Measurements from ENCODE around the gene HIF1A.
"Not testable (repeated sequence)": the region's sequence is repeated elsewhere in the genome, so short reads cannot be mapped to it uniquely, and the experiment has no call there.

HIF1A gene

DNA sequence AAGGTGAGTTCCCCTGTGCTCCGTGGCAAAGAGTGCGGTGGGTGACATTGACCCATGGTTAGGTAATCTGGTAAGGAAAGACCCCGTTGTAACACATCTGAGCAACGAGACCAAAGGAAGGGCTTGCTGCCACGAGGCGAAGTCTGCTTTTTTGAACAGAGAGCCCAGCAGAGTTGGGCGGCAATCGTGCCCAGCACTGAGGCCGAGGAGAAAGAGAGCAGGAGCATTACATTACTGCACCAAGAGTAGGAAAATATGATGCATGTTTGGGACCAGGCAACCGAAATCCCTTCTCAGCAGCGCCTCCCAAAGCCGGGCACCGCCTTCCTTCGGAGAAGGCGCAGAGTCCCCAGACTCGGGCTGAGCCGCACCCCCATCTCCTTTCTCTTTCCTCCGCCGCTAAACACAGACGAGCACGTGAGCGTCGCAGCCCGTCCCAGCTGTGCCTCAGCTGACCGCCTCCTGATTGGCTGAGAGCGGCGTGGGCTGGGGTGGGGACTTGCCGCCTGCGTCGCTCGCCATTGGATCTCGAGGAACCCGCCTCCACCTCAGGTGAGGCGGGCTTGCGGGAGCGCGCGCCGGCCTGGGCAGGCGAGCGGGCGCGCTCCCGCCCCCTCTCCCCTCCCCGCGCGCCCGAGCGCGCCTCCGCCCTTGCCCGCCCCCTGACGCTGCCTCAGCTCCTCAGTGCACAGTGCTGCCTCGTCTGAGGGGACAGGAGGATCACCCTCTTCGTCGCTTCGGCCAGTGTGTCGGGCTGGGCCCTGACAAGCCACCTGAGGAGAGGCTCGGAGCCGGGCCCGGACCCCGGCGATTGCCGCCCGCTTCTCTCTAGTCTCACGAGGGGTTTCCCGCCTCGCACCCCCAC, at the start of gene HIF1A:
HIF1A (plus strand) TSS at position 684 of the 865 bp plus-strand sequence. CDS start 292 bp downstream, outside the sequence.
- peak; percentile 99 for DNase-seq

GRCh38 chr14:61646366-61647116, 48.8 kb upstream of the HIF1A start:
- DNase-seq: no peak

- no peak for DNase-seq
Measured at GRCh38 chr14:61647704-61648103, 47.6 kb upstream of the HIF1A start.

DNA sequence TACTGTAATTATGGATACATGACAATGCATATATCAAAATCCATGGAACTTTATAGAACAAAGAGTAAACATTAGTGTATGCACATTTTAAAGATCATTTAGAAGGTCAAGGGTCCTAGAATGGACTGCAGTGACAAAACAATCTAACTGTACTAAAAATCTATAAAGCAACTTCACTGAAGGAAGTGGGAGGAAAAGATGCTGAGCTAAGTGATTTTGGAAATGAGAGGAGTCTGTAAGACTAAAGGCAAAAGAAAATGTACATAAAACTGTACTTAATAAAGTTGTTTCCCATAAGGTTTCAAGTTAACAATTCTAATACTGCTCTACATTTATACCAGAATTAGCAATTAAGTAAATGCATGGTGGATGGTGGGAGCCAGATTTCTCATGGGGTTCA, 46.9 kb upstream of the HIF1A start:
- DNase-seq: no peak

- no peak for DNase-seq
Measured at GRCh38 chr14:61649283-61649682, 46.0 kb upstream of the HIF1A start.

DNA sequence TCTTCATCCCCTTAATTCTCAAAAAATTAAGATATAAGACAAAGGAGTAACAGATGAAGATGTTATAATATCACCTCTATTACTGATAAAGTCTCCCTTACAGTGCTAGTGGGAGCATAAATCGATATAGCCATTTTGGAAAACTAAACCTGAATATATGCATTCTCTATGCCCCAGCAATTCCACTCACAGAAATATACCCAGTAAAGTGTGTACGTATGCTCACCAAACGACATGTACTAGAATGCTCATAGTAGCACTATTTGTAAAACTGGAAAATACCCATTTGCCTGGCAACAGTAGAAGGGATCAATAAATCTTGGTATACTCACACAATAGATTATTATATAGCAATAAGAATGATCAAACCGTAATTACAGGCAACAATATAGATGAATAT, 44.0 kb upstream of the HIF1A start:
- DNase-seq: no peak

DNA sequence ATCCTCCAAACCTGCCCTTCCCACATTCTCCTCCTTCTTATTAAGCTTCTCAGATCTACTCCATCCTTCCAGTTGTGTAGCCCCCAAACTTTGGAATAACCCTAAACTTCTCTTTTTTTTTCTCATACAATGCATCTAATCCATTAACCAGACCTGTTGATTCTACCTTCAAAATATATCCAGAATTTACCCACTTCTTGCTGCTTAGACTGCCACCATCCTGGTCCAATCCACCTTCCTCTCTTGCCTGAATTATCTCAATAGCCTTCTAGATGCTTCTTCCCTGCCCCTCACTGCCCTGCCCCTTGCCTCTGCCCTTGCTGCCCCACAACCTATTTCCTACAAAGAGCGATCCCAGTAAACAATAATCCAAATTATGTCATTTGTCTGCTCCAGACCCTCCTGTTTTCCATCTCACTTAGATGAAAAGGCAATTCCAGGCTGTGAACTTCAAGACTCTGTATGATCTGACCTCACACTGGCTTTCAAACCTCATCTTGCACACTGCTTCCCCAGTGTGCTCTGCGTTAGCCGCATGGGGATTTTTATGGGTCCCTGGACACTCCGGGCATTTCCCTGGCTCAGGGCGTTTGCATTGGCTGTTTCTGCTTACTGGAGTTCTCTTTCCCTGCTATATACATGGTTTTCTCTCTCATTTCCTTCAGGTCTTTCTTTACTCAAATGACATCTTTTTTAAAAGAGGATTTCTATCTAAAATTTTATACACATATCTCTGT, 42.6 kb upstream of the HIF1A start:
- no peak for DNase-seq

- peak; percentile 80 for DNase-seq
Measured at GRCh38 chr14:61653507-61653906, 41.8 kb upstream of the HIF1A start.

DNA sequence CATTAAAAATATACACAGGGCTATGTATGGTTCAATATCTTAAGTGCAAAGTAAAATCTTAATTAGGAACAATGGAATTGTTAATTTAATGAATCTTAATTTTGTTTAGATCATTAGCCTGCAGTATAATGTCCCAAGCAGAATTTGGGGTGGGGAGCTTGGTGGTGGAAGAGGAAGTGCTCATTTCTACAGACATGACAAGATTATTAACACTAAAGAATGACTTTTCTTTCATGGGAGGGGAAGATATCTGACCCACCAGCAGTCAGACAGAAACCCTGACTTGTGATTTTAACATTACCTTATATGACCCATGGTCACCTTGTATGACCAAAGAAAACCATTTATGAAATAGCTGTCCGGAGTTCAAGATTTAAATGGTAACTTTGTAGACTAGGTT, 41.3 kb upstream of the HIF1A start:
- DNase-seq: no peak

- no peak for DNase-seq
Measured at GRCh38 chr14:61655777-61656176, 39.5 kb upstream of the HIF1A start.

- no peak for DNase-seq
Measured at GRCh38 chr14:61656341-61656740, 39.0 kb upstream of the HIF1A start.

- DNase-seq: not testable (repeated sequence)
Measured at GRCh38 chr14:61658111-61658510, 37.2 kb upstream of the HIF1A start.

- no peak for DNase-seq
Measured at GRCh38 chr14:61659582-61659981, 35.7 kb upstream of the HIF1A start.

GRCh38 chr14:61661471-61662400, 33.6 kb upstream of the HIF1A start:
- DNase-seq: peak; percentile 65

GRCh38 chr14:61662437-61663311, 32.6 kb upstream of the HIF1A start:
- DNase-seq: peak; percentile 57

DNA sequence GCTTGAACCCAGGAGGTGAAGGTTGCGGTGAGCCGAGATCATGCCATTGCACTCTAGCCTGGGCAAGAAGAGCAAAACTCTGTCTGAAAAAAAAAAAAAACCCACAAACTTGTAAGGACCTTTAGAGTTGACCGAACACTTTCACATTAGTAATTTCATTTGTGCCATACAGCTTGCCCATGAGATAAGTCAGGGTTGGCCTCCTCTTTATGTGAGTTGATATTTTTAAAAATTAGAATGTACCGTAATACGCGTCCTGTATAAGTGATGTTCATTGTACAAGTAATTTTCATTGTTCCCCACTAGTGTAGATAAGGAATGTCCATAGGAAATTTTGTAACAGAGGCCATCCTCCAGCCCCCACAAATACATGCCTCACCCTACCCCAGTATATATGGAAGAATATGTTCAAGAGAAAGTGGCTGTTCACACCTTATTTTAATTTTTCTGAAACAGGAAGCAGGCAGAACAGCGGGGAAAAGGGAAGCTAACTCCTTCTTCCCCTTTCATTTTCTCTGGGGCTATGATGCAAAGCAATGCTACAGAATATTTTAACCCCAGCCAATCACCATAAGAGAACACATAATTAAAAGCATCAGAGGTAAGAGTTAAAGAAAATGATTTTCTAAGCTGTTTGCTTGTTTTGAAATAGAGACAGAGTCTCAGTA, 31.9 kb upstream of the HIF1A start:
- no peak for DNase-seq

DNA sequence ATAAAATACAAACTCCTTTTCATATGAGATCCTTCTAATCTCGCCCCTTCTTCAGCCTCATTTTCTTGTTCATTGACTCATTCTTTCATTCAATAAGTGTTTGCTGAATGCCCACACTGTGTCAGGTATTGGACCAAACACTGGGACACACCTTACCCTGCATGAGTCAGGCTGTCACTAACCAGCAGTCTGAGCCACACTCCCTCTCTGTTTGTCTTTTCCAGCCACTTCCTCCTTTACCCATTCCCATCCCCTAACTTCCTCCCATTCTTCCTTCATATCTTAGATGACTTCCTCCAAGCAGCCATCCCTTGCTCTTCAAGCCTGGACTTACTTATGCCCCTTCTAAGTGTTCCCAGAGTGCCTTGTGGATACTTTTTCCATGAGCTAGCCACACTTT, 27.0 kb upstream of the HIF1A start:
- no peak for DNase-seq

DNA sequence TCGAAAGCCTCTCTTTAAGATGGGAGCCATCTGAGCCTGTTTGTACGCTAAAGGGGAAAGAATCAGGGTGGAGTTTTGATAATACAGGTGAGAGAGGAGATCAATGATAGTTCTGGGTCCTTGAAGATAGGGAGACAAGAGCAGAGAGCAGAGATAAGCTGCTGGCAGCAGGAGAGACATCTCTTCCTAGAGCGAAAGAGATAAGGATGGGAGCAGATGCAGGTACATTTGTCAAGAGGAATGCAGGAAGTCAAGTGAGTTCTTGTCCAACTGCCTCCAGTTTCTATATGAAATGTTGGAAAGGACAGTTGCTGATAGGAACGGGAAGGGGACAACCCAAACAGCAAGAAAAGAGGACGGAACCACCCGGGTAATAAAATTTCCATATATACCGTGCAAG, 24.7 kb upstream of the HIF1A start:
- DNase-seq: no peak

DNA sequence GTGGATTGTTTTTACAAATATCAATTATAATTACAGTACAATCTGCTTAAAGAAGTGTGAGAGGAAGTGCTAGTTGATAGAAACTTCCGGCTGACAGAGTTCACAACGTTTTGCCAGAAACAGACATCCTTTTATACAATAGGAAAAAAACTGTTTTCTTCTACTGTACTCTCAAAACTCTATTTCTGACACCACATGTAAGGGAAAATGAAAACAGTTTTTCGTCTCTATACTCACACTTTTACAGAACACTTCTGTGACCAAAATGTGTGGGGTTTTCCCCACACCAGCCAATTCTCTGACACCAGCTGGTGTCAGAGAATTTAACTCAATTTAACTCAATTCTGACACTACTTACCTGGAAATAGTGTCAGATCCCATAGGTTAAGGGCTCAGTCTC, 24.2 kb upstream of the HIF1A start:
- no peak for DNase-seq

- DNase-seq: no peak
Measured at GRCh38 chr14:61672796-61673195, 22.5 kb upstream of the HIF1A start.

- no peak for DNase-seq
Measured at GRCh38 chr14:61673305-61673704, 22.0 kb upstream of the HIF1A start.
